Transverse colon (tissue), 3 donors: ENCODE measurements around the gene CEBPB.

Experiments
- CTCF ChIP-seq, 5 experiments: fragments of 200-600 bp in 3 of 5; fragments of 450-650 bp in 2 of 5; sonication (generic) in 3 of 5; IDR thresholded peaks; 1 replicate in 2 of 5; 2 replicates in 3 of 5; pipeline ENCODE4 v1.5.1; 2016 to 2017; ENCODE audit warnings: antibody characterized with exemption in 5 of 5, inconsistent platforms in 3 of 5, mild to moderate bottlenecking in 2 of 5, moderate library complexity in 1 of 5
- EP300 ChIP-seq: sonication (generic); formaldehyde crosslinking; IDR thresholded peaks from one replicate; pipeline ENCODE4 v1.6.1; 2017; ENCODE audit warnings: antibody characterized with exemption, low read depth
- POLR2A ChIP-seq: fragments of 450-650 bp; IDR thresholded peaks from one replicate; pipeline ENCODE4 v1.6.1; 2016; ENCODE audit warnings: antibody characterized with exemption, mild to moderate bottlenecking, moderate library complexity

GRCh38 chr20:50200482-50201104, 10.0 kb downstream of the CEBPB start:
- TF ChIP-seq EP300 (no peak), CTCF (IDR thresholded peaks at IDR 0.05) (no peak), POLR2A (no peak)
